GM18502 (cell line): Measurements from ENCODE around the gene BNC2.

Experiments
- ATAC-seq: cut with Tn5 transposase; IDR thresholded peaks from one replicate; pipeline ENCODE4 v1.9.1; 2021; ENCODE audit warnings: mild to moderate bottlenecking; ENCODE audit not compliant: unreplicated experiment, poor library complexity

BNC2 gene

DNA sequence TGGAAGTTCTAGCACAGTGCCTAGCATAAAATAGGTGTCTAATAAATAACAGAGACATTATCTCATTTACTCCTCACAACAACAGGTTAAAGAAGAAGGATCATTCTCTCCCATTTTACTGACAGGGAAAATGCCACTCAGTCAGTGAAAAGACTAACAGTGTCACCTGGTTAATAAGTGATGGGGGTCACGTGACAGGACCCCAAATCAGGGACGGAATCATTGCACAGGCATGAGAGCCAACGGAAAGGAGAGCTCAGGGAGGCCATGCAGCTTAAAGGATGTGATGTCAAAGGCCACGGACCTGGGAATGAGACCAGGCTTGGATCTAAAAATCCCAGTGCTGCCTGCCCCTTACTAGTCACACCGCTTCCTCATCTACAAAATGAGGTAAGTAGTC is 101.2 kb downstream of the BNC2 start:
- ATAC-seq: no peak

DNA sequence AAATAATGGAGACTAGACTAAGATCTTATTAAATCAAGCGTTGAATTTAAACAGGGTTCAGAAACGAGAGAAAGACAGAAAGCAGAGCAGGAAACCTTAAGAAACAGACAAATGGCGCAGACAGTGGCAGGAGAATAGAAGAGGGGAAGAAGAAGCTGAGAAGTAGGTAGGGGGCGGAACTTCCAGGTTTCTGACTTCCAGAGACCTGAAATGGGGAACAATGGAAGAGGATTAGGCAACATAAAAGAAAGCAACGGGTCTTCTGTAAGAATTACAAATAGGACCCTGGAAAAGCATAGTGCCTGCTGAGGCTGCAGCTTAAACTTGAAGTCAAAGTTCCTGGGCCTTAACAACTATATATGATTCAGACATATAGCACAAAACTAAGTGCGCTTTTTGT is 101.7 kb downstream of the BNC2 start:
- no peak for ATAC-seq

DNA sequence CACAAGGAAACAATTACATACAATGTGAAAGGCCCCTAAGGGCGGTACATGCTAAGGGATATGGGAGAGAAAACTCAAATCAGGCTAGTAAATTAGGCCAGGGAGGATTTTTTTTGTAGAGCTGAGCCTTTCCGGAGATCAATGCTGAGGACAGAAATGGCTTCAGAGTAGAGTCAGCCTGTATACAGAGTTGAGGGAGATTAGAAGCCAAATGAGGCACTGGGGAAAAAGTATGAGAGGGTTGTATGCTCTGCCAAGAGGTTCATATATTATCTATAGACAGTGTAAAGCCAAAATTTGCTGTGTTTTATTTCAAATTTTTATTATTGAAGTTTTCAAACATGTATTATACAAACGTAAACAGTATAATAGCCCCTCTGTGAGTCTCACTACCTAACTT is 103.1 kb downstream of the BNC2 start:
- no peak for ATAC-seq

GRCh38 chr9:16763946-16764345 is 106.5 kb downstream of the BNC2 start:
- ATAC-seq: no peak

GRCh38 chr9:16755467-16756160 is 114.9 kb downstream of the BNC2 start:
- ATAC-seq: no peak

DNA sequence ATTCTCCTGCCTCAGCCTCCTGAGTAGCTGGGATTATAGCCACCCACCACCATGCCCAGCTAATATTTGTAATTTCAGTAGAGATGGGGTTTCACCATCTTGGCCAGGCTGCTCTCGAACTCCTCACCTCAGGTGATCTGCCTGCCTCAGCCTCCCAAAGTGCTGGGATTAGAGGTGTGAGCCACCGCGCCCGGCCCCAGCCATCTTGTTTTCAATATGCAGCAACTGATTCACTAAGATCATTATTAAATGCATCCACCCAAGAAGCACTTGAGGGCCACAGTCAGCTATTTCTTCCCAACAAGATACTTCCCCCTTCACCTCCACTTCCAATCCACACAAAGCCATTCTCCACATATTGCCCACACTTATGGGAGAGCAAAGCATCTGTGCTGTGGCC is 115.8 kb downstream of the BNC2 start:
- no peak for ATAC-seq

GRCh38 chr9:16753256-16753655 is 117.2 kb downstream of the BNC2 start:
- ATAC-seq: no peak

DNA sequence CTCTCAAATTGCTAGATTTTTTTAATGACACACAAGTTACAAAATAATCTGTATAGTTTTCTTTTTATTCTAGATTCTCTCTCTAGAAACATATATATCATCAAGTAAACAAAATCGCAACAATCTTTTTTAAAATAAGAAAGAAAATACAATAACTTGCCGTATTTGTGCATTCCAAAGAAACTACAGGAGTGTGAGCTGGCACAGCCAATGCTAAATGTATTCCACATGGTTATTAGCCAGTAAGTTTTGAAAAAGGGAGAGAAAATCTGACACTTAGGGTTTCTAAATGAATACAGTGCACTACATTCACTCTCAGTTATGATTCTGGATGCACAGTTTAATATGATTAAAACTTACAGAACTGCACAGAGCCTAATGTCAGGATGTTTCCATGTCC is 117.9 kb downstream of the BNC2 start:
- no peak for ATAC-seq

GRCh38 chr9:16750553-16750952 is 119.9 kb downstream of the BNC2 start:
- ATAC-seq: no peak

GRCh38 chr9:16745359-16745758 is 125.1 kb downstream of the BNC2 start:
- ATAC-seq: no peak

DNA sequence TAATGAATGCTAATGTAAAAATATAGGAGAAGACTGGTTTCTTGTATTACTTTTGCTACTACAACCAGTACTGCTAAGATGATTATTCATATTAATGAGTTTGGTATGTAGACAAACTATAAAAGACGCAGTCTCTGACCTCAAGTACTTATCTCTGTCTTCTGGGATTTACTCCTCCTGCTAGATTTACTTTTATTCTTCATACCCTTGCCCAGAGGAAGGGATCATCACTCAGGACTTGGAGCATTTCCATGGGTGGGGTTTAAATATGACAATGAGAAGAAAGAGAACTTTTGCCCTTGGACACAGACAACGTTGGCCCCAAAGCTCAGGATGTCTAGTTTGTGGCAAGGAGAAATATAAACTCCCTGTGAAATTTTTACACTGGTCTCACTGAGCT is 126.1 kb downstream of the BNC2 start:
- ATAC-seq: no peak

DNA sequence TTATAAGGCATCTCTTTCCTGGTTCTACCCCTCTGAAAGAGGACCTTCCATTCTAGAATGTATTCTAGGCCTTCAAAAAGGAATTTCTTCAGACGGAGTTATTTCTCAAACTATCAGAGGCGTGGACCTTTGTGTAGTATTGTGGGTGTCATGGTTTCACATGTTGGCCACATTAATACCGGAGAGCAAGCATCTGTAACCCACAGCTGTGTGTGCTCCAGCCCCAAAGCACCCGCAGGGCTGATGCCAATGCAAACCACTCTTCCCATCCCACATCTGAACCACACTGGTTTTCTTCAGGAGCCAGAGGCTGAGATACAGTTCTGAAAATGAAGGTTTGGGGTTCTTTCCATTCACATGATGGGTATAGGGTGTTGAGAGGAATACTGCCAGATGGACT is 127.1 kb downstream of the BNC2 start:
- no peak for ATAC-seq

DNA sequence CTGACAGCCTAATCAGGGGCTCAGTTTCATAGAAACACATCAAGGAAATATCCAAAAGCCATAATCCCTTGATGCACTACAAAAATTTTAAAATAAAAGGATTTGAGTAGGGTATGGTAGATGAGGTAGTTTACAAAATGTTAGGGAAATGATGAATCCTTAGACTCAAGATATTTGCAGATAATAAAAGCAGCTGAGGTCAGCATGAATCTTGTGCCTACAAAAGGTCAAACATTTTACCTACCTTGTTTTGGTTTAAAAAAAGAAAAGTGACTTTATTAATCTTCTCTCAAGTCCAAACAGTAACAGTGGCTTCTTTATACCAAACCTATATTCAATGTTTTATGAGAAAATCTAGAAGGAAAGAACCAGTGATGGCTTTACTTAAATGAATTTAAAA is 135.5 kb downstream of the BNC2 start:
- no peak for ATAC-seq

DNA sequence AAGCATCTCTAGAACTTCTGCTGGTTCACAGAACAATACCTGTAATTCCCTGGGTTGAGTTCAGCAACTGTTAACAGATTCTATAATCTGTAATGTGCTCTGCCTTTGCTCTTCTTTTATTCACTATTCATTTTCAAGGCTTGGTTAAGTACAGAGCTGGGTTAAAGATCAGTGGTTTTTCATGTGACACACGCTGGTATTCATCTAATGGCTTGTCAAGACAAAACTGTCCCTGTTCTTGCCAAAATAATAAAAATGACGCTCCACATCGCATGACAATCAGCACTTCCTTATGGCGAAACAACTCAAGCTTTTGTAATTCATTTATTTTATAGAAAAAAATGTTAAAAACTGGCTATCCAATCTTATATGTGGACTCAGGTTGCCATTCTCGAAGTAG is 137.9 kb downstream of the BNC2 start:
- ATAC-seq: no peak

GRCh38 chr9:16730162-16730561 is 140.3 kb downstream of the BNC2 start:
- ATAC-seq: no peak

DNA sequence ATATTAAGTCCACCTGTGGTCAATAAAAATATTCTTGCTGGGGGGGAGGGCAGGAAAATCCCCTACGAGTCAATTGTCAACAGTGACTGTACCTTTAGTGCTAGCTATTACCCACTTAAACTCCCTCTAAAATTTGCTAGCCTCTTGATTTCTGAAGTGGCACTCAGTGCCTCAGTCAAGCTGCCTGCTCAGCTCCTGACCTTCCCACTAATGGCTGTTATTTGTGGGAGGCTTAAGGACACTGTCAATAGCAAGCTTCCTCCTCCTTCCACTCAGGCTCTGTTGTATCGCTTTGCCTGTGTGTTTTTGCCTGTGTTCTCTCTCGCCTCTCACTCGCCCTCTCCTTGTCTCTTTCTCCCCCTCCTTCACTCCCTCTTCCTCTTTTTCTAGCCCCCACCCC is 140.8 kb downstream of the BNC2 start:
- ATAC-seq: no peak

DNA sequence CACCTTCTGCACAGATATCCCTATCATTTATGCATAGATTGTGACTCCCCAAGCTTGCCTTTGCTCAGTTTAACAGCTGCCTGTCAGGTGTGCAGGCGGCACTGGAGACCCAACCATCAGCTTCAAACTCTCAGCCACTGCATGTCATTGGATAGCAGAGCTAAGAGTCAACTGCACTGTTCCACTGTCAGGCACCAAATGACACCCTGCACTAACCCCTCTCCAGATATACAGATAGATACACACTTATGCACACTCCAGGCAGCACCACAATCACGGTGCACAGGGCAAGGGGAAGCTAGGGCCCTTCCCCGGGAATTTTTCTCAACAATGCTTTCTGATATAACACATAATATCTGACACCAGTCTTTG is 142.3 kb downstream of the BNC2 start:
- ATAC-seq: no peak

GRCh38 chr9:16727452-16728136 is 142.9 kb downstream of the BNC2 start:
- ATAC-seq: no peak

DNA sequence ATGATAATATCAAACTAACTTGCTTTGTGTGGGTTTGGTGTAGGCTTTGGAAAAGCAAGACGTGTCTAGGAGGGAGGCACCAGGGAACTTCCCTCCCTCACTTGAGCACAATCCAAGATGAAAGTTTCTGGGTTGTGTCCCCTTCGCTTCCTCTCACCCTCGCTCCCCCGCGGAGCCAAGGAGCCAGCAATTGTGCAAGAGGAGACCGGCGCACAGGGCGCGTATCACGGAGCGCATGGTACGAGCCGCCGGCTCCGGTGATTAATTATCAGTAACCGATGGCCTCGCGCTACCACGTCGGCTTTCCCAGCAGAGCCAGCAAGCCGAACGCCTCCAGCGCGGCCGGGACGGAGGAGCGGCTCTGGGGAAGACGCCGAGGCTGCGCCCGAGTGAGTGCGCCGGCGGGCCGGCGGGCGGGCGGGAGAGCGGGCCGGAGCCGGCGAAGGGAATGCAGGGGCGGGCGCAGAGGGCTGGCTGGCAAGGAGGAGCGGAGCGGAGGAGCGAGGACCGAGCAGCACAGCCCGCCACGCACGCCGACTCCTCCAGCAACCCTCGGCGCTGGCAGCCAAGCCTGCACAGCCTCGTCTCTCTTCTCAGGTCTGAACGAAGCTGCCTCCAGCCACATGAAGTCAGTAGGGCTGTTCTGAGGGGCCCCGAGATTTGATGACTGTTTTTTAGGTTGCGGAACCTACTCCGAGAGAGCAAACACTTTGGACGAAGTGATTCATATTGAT is 143.6 kb downstream of the BNC2 start:
- no peak for ATAC-seq

GRCh38 chr9:16726029-16726428 is 144.4 kb downstream of the BNC2 start:
- ATAC-seq: no peak

DNA sequence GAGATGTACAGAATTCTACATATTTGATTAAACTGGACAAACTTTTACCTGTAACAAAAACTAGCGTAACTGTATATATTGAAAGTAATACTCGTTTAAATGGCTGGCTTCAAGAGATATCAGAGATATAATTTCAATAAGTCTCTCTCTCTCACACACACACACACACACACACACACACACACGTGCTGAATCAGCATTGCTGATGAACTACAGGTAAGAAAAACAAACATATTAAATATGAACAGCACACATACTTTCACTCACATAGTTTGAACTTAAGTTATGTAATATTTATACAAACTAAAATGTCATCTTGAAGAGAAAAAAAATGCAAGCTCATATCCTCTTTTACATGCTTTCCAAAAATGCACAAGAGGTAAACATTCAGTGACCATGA is 145.4 kb downstream of the BNC2 start:
- no peak for ATAC-seq

DNA sequence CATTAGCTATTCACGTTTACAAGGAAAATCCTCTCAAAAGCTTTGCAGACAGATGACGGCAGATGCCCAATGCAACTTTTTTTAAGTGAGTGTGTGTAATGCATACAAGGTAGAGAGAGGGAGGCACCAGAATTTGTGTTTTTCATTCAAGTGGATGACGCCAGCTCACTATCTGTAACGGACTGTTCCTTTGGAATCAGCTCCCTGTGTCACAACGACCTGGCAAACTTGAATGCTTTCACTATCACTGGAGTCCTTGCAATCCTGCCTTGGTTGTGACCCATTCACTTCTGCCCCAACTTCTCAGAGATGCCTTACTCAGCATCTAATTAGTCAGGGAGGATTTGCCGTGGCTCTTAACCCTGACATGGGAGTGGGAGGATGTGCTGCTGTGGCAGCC is 148.5 kb downstream of the BNC2 start:
- no peak for ATAC-seq
